Measurements from ENCODE around the gene ABCA4.

ABCA4 gene

GRCh38 chr1:94031591-94031990 lies 89.4 kb downstream of the ABCA4 start:
- Histone ChIP-seq H3K27ac (ENCODE audit: extremely low read depth, low read depth, low read length) (no peak overlapping the region), H3K9me3 (ENCODE audit: control insufficient read depth, insufficient read depth, low read depth, low read length) (no peaks in the 10 kb centered on the region), H3K4me1 (ENCODE audit: control insufficient read depth, insufficient read depth, low read length) (no peaks in the 10 kb centered on the region), H3K4me3 (ENCODE audit: low read depth, low read length) (no peak overlapping the region), H3K36me3 (ENCODE audit: control insufficient read depth in 2 of 2, insufficient read depth in 1 of 2, low read length in 2 of 2) (no peaks in the 10 kb centered on the region)
- ChIA-PET CTCF (interaction anchor here (13.6 to 20.6 kb wide), 2 partner anchors 8 to 302 kb away, joined by 285 to 400 read pairs; no protein-coding TSS in a partner anchor), POLR2A (no interaction called here)
- TF ChIP-seq ZNF350 (tag by site-specific recombination; IDR thresholded peaks at IDR 0.05), result no peak
- TF ChIP-seq ZNF335 (tag by site-specific recombination; conservative IDR thresholded peaks at IDR 0.05), result no peak
- TF ChIP-seq ZNF26 (tag by site-specific recombination; IDR thresholded peaks at IDR 0.05), result no peak
- TF ChIP-seq TSHZ1 (tag by site-specific recombination; IDR thresholded peaks at IDR 0.05; ENCODE audit: borderline replicate concordance), result no peak
- no peak for TF ChIP-seq ZNF169 (tag by site-specific recombination; IDR thresholded peaks at IDR 0.05)
- TF ChIP-seq ZNF621 (tag by site-specific recombination; IDR thresholded peaks at IDR 0.05), result no peak
- TF ChIP-seq ELK4 (IDR thresholded peaks at IDR 0.05; ENCODE audit: borderline replicate concordance, low read depth, low read length), result no peak
- TF ChIP-seq MYNN (tag by site-specific recombination; IDR thresholded peaks at IDR 0.05; ENCODE audit: borderline replicate concordance), result no peak
- no peak for TF ChIP-seq GLI2 (tag by site-specific recombination; IDR thresholded peaks at IDR 0.05; ENCODE audit: borderline replicate concordance, low read depth)

GRCh38 chr1:94031154-94031553 lies 89.8 kb downstream of the ABCA4 start:
- H3K4me1 ChIP-seq (ENCODE audit: control insufficient read depth, insufficient read depth, low read length), result no peaks in the 10 kb centered on the region
- H3K4me3 ChIP-seq (ENCODE audit: low read depth, low read length), result no peak overlapping the region
- no peak overlapping the region for H3K27ac ChIP-seq (ENCODE audit: extremely low read depth, low read depth, low read length)
- H3K9me3 ChIP-seq (ENCODE audit: control insufficient read depth, insufficient read depth, low read depth, low read length), result no peaks in the 10 kb centered on the region
- no peaks in the 10 kb centered on the region for H3K36me3 ChIP-seq (ENCODE audit: control insufficient read depth in 2 of 2, insufficient read depth in 1 of 2, low read length in 2 of 2)
- TF ChIP-seq ZNF610 (tag by site-specific recombination; IDR thresholded peaks at IDR 0.05; ENCODE audit: borderline replicate concordance) (no peak), ZSCAN23 (tag by site-specific recombination; IDR thresholded peaks at IDR 0.05) (no peak), HOXC10 (CRISPR knock-in tag; IDR thresholded peaks at IDR 0.05) (no peak), ZNF704 (tag by site-specific recombination; IDR thresholded peaks at IDR 0.05) (no peak), ZNF248 (tag by site-specific recombination; IDR thresholded peaks at IDR 0.05) (no peak), ZFP37 (tag by site-specific recombination; IDR thresholded peaks at IDR 0.05) (no peak), GLIS2 (tag by site-specific recombination; IDR thresholded peaks at IDR 0.05) (no peak), ELK4 (IDR thresholded peaks at IDR 0.05; ENCODE audit: borderline replicate concordance, low read depth, low read length) (no peak), ZBTB48 (tag by site-specific recombination; IDR thresholded peaks at IDR 0.05) (no peak), ZBTB17 (tag by site-specific recombination; IDR thresholded peaks at IDR 0.05) (no peak), ZNF677 (tag by site-specific recombination; IDR thresholded peaks at IDR 0.05) (no peak), ZNF121 (tag by site-specific recombination; IDR thresholded peaks at IDR 0.05) (no peak), ZBTB21 (tag by site-specific recombination; IDR thresholded peaks at IDR 0.05) (no peak), ZNF138 (tag by site-specific recombination; IDR thresholded peaks at IDR 0.05; ENCODE audit: borderline replicate concordance) (no peak)
- CTCF ChIA-PET, result interaction anchor here (0.6 to 20.6 kb wide), 3 partner anchors 9 to 303 kb away, joined by 3 to 400 read pairs (median 285); no protein-coding TSS in a partner anchor
- POLR2A ChIA-PET, result no interaction called here

All from HEK293 (cell line).